OCI-LY1 (cell line): ENCODE data around the gene SPINT3.

ENCODE experiments used
- EZH2 ChIP-seq: fragments of 200-600 bp; sonication (generic), shearing (Covaris generic); IDR thresholded peaks from 2 replicates; pipeline ENCODE4 v1.8.0; 2017; ENCODE audit warnings: borderline replicate concordance, mixed run types, mild to moderate bottlenecking, antibody characterized with exemption, low read length, moderate library complexity, mixed read lengths
- TF ChIP-seq, protein P1 (sequence below): fragments of 200-600 bp; sonication (generic), shearing (Covaris generic); IDR thresholded peaks from 2 replicates; pipeline ENCODE4 v1.5.1; 2017; ENCODE audit warnings: mild to moderate bottlenecking, antibody characterized with exemption, low read length, moderate library complexity, mixed read lengths

DNA sequence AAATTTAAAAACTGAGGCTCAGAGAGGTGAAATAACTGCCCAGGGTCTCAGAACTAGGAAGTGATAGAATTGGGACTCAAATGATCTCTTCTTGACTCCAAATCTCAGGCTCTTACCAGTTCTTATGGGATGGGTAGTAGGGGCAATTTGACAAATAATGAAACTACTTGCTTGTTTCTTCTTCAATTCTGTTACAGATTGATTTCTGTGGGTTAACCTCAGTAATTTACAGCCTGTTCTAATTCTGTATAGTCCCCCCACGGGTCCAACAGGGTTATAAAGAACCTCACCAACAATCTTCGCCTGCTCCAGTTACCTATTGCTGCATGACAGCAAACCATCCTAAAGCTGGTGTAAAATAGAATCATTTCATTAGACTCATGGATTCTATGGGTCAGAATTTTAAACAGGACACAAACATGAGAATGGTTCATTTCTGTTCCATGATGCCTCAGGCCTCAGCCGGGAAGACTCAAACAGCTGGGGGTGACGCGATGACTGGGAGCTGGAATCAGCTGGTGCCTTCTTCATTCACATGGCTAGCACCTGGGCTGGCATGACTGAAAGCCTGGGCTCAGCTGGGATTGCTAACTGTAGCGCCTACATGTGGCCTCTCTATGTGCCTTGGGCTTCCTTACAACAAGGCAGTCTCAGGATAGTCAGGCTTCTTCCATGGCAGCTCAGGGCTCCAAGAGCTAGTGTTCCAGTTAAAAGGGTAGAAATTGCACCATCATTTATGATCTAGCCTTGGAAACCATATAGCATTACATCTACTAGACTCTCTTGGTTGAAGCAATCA lies 52.5 kb downstream of the SPINT3 start:
- TF ChIP-seq, protein P1, sequence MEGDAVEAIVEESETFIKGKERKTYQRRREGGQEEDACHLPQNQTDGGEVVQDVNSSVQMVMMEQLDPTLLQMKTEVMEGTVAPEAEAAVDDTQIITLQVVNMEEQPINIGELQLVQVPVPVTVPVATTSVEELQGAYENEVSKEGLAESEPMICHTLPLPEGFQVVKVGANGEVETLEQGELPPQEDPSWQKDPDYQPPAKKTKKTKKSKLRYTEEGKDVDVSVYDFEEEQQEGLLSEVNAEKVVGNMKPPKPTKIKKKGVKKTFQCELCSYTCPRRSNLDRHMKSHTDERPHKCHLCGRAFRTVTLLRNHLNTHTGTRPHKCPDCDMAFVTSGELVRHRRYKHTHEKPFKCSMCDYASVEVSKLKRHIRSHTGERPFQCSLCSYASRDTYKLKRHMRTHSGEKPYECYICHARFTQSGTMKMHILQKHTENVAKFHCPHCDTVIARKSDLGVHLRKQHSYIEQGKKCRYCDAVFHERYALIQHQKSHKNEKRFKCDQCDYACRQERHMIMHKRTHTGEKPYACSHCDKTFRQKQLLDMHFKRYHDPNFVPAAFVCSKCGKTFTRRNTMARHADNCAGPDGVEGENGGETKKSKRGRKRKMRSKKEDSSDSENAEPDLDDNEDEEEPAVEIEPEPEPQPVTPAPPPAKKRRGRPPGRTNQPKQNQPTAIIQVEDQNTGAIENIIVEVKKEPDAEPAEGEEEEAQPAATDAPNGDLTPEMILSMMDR: no peak
- no peak for TF ChIP-seq EZH2
